GM21447 (cell line): ENCODE measurements around the gene PLXNA2.

Experiments used
- ATAC-seq: cut with Tn5 transposase; IDR thresholded peaks from one replicate; pipeline ENCODE4 v1.9.1; 2021; ENCODE audit not compliant: unreplicated experiment

Gene PLXNA2

GRCh38 chr1:207985996-207986395, 258.2 kb downstream of the PLXNA2 start:
- ATAC-seq: no peak

GRCh38 chr1:207984831-207985572, 259.2 kb downstream of the PLXNA2 start:
- ATAC-seq: no peak

- no peak for ATAC-seq
Observed at GRCh38 chr1:207983044-207983635, 261.0 kb downstream of the PLXNA2 start.

- ATAC-seq: no peak
Observed at GRCh38 chr1:207981976-207982375, 262.2 kb downstream of the PLXNA2 start.

GRCh38 chr1:207978441-207978840, 265.7 kb downstream of the PLXNA2 start:
- ATAC-seq: no peak

GRCh38 chr1:207977876-207978275, 266.3 kb downstream of the PLXNA2 start:
- no peak for ATAC-seq

GRCh38 chr1:207973898-207974568, 270.2 kb downstream of the PLXNA2 start:
- no peak for ATAC-seq

- no peak for ATAC-seq
Observed at GRCh38 chr1:207972337-207972736, 271.8 kb downstream of the PLXNA2 start.
